A549 (cell line): ENCODE data around the gene UROC1. TPM values are rescaled to one million over a fixed set of nuclear protein-coding genes. Genes with fewer than 3 reads are reported as not detected.
"Not testable (repeated sequence)": the region's sequence is repeated elsewhere in the genome, so short reads cannot be mapped to it uniquely, and the experiment has no call there.

Experiments
- ATAC-seq, 2 experiments: fragments of 200-7000 bp in 1 of 2; fragments of >200 bp in 1 of 2; cut with Nextera tagmentation in 1 of 2; cut with Tn5 transposase in 1 of 2; 3 replicates each; pipeline versions ENCODE4 v1.8.0 to v1.9.1; 2018 to 2020; ENCODE audit warnings: mild to moderate bottlenecking in 1 of 2, moderate library complexity in 1 of 2
- CTCF ChIA-PET: fragments of 300-600 bp; sonication (Branson Sonifier 250); formaldehyde crosslinking; extraction: SDS; loops from one replicate; lab custom pipeline; 2021; ENCODE audit warnings: antibody characterized with exemption, inconsistent platforms; lab: Yijun Ruan, JAX
- POLR2A ChIA-PET: fragments of 350-600 bp; formaldehyde crosslinking; extraction: SDS; loops from one replicate; lab custom pipeline; 2021; ENCODE audit warnings: antibody characterized with exemption, inconsistent platforms; lab: Yijun Ruan, JAX
- DNase-seq, 2 experiments: peaks; one replicate each; pipeline versions ENCODE4 v3.0.0 to v3.0.0-alpha.2; 2011 to 2016; ENCODE audit warnings: low read depth in 1 of 2, low spot score in 1 of 2
- FAIRE-seq: peaks from 2 replicates; lab custom pipeline; 2011; peaks lifted over from hg19 to GRCh38; lab: Jason Lieb, UNC
- H3K27ac ChIP-seq, 2 experiments: fragments of >200 bp; sonication (Bioruptor Twin); formaldehyde crosslinking; 3 replicates each; pipeline ENCODE4 v1.5.1; 2016 to 2017
- H3K4me1 ChIP-seq: fragments of >200 bp; sonication (Bioruptor Twin); formaldehyde crosslinking; 3 replicates; pipeline ENCODE4 v1.6.1; 2016
- H3K4me2 ChIP-seq: fragments of >200 bp; sonication (Bioruptor Twin); formaldehyde crosslinking; 3 replicates; pipeline ENCODE4 v1.6.1; 2016
- H3K4me3 ChIP-seq: fragments of >200 bp; sonication (Bioruptor Twin); formaldehyde crosslinking; 3 replicates; pipeline ENCODE4 v1.5.1; 2016
- H3K9me3 ChIP-seq: fragments of >200 bp; sonication (Bioruptor Twin); formaldehyde crosslinking; 3 replicates; pipeline ENCODE4 v1.6.1; 2016
- BHLHE40 ChIP-seq: IDR thresholded peaks from 2 replicates; pipeline ENCODE4 v1.6.1; 2012; ENCODE audit warnings: low read depth, low read length, inconsistent platforms
- CBX2 ChIP-seq: fragments of 200-600 bp; sonication (generic); IDR thresholded peaks from 2 replicates; pipeline ENCODE4 v1.6.1; 2016; ENCODE audit warnings: low read depth, mild to moderate bottlenecking, borderline replicate concordance
- CHD2 ChIP-seq: fragments of 150-350 bp; IDR thresholded peaks from 2 replicates; pipeline ENCODE4 v1.6.1; 2014; ENCODE audit warnings: low read length; ENCODE audit not compliant: partially characterized antibody
- CHD4 ChIP-seq: fragments of 200-600 bp; sonication (generic); IDR thresholded peaks from 2 replicates; pipeline ENCODE4 v1.6.1; 2016; ENCODE audit warnings: antibody characterized with exemption, mild to moderate bottlenecking, borderline replicate concordance
- FOSB ChIP-seq: fragments of 250-450 bp; sonication (Bioruptor Pico); IDR thresholded peaks from 2 replicates; pipeline ENCODE4 v1.5.0; 2020; ENCODE audit warnings: mild to moderate bottlenecking, moderate library complexity
- FOSL2 ChIP-seq, 2 experiments: fragments of 450-650 bp in 1 of 2; fragments of >200 bp in 1 of 2; sonication (Bioruptor Twin) in 1 of 2; formaldehyde crosslinking; IDR thresholded peaks; 2 replicates each; pipeline versions ENCODE4 v1.5.0 to v1.6.1; 2016 to 2020; ENCODE audit warnings: mild to moderate bottlenecking in 1 of 2, moderate library complexity in 1 of 2
- FOXS1 ChIP-seq: fragments of 250-450 bp; sonication (Bioruptor Pico); IDR thresholded peaks from 2 replicates; pipeline ENCODE4 v1.5.0; 2020; ENCODE audit warnings: mild to moderate bottlenecking, moderate library complexity
- GATA3 ChIP-seq: IDR thresholded peaks from 2 replicates; pipeline ENCODE4 v1.6.1; 2012; ENCODE audit warnings: borderline replicate concordance
- HEYL ChIP-seq: fragments of 250-450 bp; sonication (Bioruptor Pico); IDR thresholded peaks from 2 replicates; pipeline ENCODE4 v1.8.0; 2021; ENCODE audit warnings: mild to moderate bottlenecking, moderate library complexity
- HOXB5 ChIP-seq: fragments of 250-450 bp; sonication (Bioruptor Pico); IDR thresholded peaks from 2 replicates; pipeline ENCODE4 v1.5.0; 2020; ENCODE audit warnings: mild to moderate bottlenecking, moderate library complexity
- KDM1A ChIP-seq: fragments of 200-600 bp; sonication (generic); IDR thresholded peaks from 2 replicates; pipeline ENCODE4 v1.6.1; 2016; ENCODE audit warnings: low read depth, mild to moderate bottlenecking
- KDM5A ChIP-seq: fragments of 200-600 bp; sonication (generic); IDR thresholded peaks from 2 replicates; pipeline ENCODE4 v1.6.1; 2016; ENCODE audit warnings: antibody characterized with exemption, mild to moderate bottlenecking
- MAFK ChIP-seq: fragments of 450-650 bp; IDR thresholded peaks from 2 replicates; pipeline ENCODE4 v1.6.1; 2014; ENCODE audit not compliant: partially characterized antibody
- MAZ ChIP-seq: fragments of 150-350 bp; IDR thresholded peaks from 2 replicates; pipeline ENCODE4 v1.6.1; 2014; ENCODE audit warnings: antibody characterized with exemption, low read depth, low read length, borderline replicate concordance
- MYC ChIP-seq: IDR thresholded peaks from 2 replicates; pipeline ENCODE4 v1.6.1; 2012; ENCODE audit warnings: mild to moderate bottlenecking, inconsistent platforms, low read length, improper control_type of control experiment, borderline replicate concordance
- NR3C1 ChIP-seq: fragments of >200 bp; sonication (Bioruptor Twin); formaldehyde crosslinking; IDR thresholded peaks from 3 replicates; pipeline ENCODE4 v1.6.1; 2017
- RAD21 ChIP-seq, 2 experiments: fragments of >200 bp in 1 of 2; sonication (Bioruptor Twin) in 1 of 2; formaldehyde crosslinking in 1 of 2; IDR thresholded peaks in 1 of 2; conservative IDR thresholded peaks in 1 of 2; 2 replicates in 1 of 2; 3 replicates in 1 of 2; pipeline ENCODE4 v1.6.1; 2012 to 2018; ENCODE audit warnings: inconsistent platforms in 1 of 2
- SMC3 ChIP-seq: fragments of >200 bp; sonication (Bioruptor Twin); formaldehyde crosslinking; IDR thresholded peaks from 3 replicates; pipeline ENCODE4 v1.6.1; 2018; ENCODE audit warnings: inconsistent platforms
- TFCP2L1 ChIP-seq: fragments of 250-450 bp; sonication (Bioruptor Pico); IDR thresholded peaks from 2 replicates; pipeline ENCODE4 v1.5.0; 2021; ENCODE audit warnings: mild to moderate bottlenecking
- TP53 ChIP-seq: fragments of 250-450 bp; sonication (Bioruptor Pico); IDR thresholded peaks from 2 replicates; pipeline ENCODE4 v1.5.0; 2021; ENCODE audit warnings: mild to moderate bottlenecking, moderate library complexity
- ZFP36 ChIP-seq: fragments of 450-650 bp; IDR thresholded peaks from 2 replicates; pipeline ENCODE4 v1.6.1; 2014; ENCODE audit warnings: borderline replicate concordance; ENCODE audit not compliant: partially characterized antibody
- ZNF302 ChIP-seq: fragments of 250-450 bp; sonication (Bioruptor Pico); IDR thresholded peaks from 2 replicates; pipeline ENCODE4 v1.9.0; 2021; ENCODE audit warnings: inconsistent platforms, mild to moderate bottlenecking, moderate library complexity
- ZSCAN20 ChIP-seq: fragments of 250-450 bp; sonication (Bioruptor Pico); IDR thresholded peaks from 2 replicates; pipeline ENCODE4 v1.8.0; 2022; ENCODE audit warnings: mild to moderate bottlenecking, moderate library complexity
- WGBS: methylation state at CpG from one replicate; pipeline ENCODE4 v1.1.6; 2017; ENCODE audit errors: missing lambda C conversion rate; 5-methylcytosine and 5-hydroxymethylcytosine counted together
- polyA plus RNA-seq, 4 experiments: library from polyadenylated mRNA; depleted of rRNA in 3 of 4; stranded (reverse); fragments of >200 nt; fragmentation: RNase III in 1 of 4; extraction: RNeasy Plus Mini Kit Qiagen cat#74134 plus additional on column Dnase treatment in 1 of 4; gene quantifications; 2 replicates in 3 of 4; 3 replicates in 1 of 4; pipeline ENCODE4 v1.2.3, GENCODE V29; 2011 to 2017
- TF ChIP-seq, protein P1 (sequence below): fragments of 450-650 bp; IDR thresholded peaks from 2 replicates; pipeline ENCODE4 v1.6.1; 2014; ENCODE audit warnings: antibody characterized with exemption
- TF ChIP-seq, protein P2 (sequence below): IDR thresholded peaks from 2 replicates; pipeline ENCODE4 v1.6.1; 2012
- TF ChIP-seq, protein P3 (sequence below): IDR thresholded peaks from 2 replicates; pipeline ENCODE4 v1.6.1; 2012; ENCODE audit warnings: low read depth, borderline replicate concordance
- TF ChIP-seq, protein P4 (sequence below): fragments of 250-450 bp; sonication (Bioruptor Pico); IDR thresholded peaks from 2 replicates; pipeline ENCODE4 v1.5.0; 2020; ENCODE audit warnings: low read depth, mild to moderate bottlenecking, moderate library complexity
- TF ChIP-seq, protein P5 (sequence below): fragments of 200-600 bp; sonication (generic); IDR thresholded peaks from 2 replicates; pipeline ENCODE4 v1.6.1; 2016; ENCODE audit warnings: antibody characterized with exemption, mild to moderate bottlenecking, moderate library complexity

UROC1 gene
- polyA plus RNA-seq, 2 of the 4 experiments (the other 2 are of a cell fraction), result not detected

DNA sequence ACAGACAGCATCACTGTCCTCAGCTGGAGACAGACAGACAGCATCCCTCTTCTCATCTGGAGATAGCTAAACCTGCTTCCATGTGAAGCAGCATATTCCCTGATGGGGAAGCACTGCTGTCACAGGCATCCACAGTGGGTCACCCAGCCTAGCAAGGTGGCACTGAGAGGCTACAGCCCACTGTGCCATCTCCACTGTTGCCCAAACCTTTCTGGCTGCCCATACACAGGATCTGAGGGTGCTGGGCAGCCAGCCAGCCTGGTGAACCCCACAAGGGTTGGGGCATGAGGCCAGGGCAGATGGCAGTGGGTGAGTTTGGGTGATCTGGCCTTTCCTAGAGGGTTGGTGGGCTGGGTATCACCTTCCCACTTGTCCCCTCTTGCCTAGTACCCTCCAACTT, 18.1 kb upstream of the UROC1 start (continued):
- TF ChIP-seq, protein P1, sequence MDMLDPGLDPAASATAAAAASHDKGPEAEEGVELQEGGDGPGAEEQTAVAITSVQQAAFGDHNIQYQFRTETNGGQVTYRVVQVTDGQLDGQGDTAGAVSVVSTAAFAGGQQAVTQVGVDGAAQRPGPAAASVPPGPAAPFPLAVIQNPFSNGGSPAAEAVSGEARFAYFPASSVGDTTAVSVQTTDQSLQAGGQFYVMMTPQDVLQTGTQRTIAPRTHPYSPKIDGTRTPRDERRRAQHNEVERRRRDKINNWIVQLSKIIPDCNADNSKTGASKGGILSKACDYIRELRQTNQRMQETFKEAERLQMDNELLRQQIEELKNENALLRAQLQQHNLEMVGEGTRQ, result no peak
- TF ChIP-seq CHD2, result no peak
- TF ChIP-seq TFCP2L1 (CRISPR knock-in tag), result no peak

DNA sequence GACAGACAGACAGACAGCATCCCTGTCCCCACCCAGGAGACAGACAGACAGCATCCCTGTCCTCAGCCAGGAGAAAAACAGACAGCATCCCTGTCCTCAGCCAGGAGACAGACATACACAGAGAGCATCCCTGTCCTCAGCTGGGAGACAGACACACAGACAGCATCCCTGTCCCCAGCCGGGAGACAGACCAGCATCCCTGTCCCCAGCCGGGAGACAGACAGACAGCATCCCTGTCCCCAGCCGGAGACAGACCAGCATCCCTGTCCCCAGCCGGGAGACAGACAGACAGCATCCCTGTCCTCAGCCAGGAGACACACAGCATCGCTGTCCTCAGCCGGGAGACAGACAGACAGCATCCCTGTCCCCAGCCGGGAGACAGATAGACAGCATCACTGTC, 17.1 kb upstream of the UROC1 start:
- H3K27ac ChIP-seq, CTCF ChIA-PET, POLR2A ChIA-PET, DNase-seq, H3K4me1 ChIP-seq, ATAC-seq, H3K4me3 ChIP-seq, H3K4me2 ChIP-seq, H3K9me3 ChIP-seq, FAIRE-seq: not testable (repeated sequence)
- 50% methylated on average over 2 of the region's 7 CpGs for WGBS

DNA sequence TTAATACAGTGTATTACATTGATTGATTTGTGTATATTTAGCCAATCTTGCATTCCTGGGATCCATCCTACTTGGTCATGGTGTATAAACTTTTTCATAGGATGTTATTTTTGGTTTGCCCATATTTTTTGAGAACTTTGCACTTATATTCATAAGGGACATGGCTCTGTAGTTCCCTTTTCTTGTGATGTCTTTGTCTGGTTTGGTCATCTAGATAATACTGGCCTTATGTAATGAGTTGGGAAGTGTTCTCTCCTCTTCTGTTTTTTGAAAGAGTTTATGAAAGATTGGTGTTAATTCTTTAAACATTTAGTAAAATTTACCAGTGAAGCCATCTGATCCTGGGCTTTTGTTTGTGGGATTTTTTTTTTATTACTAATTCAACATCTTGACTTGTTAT, 15.9 kb upstream of the UROC1 start:
- H3K4me2 ChIP-seq, result no peak overlapping the region
- H3K4me3 ChIP-seq, result no peak overlapping the region
- no peaks in the 10 kb centered on the region for H3K9me3 ChIP-seq
- FAIRE-seq, result no peak
- TF ChIP-seq TP53 (CRISPR knock-in tag) (no peak), FOXS1 (no peak), RAD21 (conservative IDR thresholded peaks at IDR 0.05 in 1 of 2, IDR thresholded peaks at IDR 0.05 in 1 of 2) (no peak), ZSCAN20 (no peak), FOSB (no peak), KDM5A (no peak), HEYL (CRISPR knock-in tag) (no peak), ZFP36 (no peak), FOSL2 (IDR thresholded peaks at IDR 0.05) (no peak), FOSL2 (CRISPR knock-in tag; IDR thresholded peaks at IDR 0.05) (no peak), KDM1A (no peak), SMC3 (no peak), GATA3 (no peak), CHD4 (no peak), MAFK (no peak), BHLHE40 (no peak), NR3C1 (no peak), HOXB5 (no peak)
- TF ChIP-seq, protein P2, sequence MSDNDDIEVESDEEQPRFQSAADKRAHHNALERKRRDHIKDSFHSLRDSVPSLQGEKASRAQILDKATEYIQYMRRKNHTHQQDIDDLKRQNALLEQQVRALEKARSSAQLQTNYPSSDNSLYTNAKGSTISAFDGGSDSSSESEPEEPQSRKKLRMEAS, result no peak
- TF ChIP-seq, protein P3, sequence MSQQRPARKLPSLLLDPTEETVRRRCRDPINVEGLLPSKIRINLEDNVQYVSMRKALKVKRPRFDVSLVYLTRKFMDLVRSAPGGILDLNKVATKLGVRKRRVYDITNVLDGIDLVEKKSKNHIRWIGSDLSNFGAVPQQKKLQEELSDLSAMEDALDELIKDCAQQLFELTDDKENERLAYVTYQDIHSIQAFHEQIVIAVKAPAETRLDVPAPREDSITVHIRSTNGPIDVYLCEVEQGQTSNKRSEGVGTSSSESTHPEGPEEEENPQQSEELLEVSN, result no peak
- TF ChIP-seq, protein P4, sequence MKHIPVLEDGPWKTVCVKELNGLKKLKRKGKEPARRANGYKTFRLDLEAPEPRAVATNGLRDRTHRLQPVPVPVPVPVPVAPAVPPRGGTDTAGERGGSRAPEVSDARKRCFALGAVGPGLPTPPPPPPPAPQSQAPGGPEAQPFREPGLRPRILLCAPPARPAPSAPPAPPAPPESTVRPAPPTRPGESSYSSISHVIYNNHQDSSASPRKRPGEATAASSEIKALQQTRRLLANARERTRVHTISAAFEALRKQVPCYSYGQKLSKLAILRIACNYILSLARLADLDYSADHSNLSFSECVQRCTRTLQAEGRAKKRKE (CRISPR knock-in tag), result no peak
- TF ChIP-seq, all 56 proteins: peak for 0
- DNase-seq, result no peak
- H3K4me1 ChIP-seq, result peaks cover 13% of the 10 kb centered on the region
- POLR2A ChIA-PET, result no interaction called here
- H3K27ac ChIP-seq, result no peak overlapping the region
- CTCF ChIA-PET, result no interaction called here
- no peak for ATAC-seq

DNA sequence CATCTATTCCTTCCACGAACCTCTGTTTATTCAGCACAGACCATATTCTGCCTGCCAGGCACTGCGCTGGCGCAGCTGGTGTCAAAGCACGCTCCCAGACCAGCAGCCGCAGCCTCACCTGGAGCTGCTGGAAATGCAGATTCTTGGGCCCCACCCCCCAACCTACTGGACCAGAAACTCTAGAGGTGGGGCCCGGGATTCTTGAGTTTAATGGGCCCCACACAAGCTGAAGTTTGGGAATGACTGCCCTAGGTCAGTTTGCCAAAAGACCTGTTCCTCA, 13.4 kb upstream of the UROC1 start:
- FAIRE-seq, result no peak
- ATAC-seq, result no peak
- TF ChIP-seq MAZ (no peak), CBX2 (no peak), ZNF302 (CRISPR knock-in tag) (no peak), KDM5A (no peak), TP53 (CRISPR knock-in tag) (no peak), CHD2 (no peak), KDM1A (no peak), MYC (no peak)
- TF ChIP-seq, protein P5, sequence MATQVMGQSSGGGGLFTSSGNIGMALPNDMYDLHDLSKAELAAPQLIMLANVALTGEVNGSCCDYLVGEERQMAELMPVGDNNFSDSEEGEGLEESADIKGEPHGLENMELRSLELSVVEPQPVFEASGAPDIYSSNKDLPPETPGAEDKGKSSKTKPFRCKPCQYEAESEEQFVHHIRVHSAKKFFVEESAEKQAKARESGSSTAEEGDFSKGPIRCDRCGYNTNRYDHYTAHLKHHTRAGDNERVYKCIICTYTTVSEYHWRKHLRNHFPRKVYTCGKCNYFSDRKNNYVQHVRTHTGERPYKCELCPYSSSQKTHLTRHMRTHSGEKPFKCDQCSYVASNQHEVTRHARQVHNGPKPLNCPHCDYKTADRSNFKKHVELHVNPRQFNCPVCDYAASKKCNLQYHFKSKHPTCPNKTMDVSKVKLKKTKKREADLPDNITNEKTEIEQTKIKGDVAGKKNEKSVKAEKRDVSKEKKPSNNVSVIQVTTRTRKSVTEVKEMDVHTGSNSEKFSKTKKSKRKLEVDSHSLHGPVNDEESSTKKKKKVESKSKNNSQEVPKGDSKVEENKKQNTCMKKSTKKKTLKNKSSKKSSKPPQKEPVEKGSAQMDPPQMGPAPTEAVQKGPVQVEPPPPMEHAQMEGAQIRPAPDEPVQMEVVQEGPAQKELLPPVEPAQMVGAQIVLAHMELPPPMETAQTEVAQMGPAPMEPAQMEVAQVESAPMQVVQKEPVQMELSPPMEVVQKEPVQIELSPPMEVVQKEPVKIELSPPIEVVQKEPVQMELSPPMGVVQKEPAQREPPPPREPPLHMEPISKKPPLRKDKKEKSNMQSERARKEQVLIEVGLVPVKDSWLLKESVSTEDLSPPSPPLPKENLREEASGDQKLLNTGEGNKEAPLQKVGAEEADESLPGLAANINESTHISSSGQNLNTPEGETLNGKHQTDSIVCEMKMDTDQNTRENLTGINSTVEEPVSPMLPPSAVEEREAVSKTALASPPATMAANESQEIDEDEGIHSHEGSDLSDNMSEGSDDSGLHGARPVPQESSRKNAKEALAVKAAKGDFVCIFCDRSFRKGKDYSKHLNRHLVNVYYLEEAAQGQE, result no peak

More for the DNA sequence above, 13.4 kb upstream of the UROC1 start:
- Histone ChIP-seq H3K4me1 (peaks cover 16% of the 10 kb centered on the region), H3K4me3 (no peak overlapping the region), H3K4me2 (no peak overlapping the region), H3K27ac (no peak overlapping the region), H3K9me3 (no peaks in the 10 kb centered on the region)
- CTCF ChIA-PET, result interaction anchor here (0.7 kb wide), 1 partner anchor 91 kb away, joined by 3 read pairs; no protein-coding TSS in a partner anchor
- 25% methylated on average over 1 of the region's 6 CpGs for WGBS
- POLR2A ChIA-PET, result no interaction called here
- no peak for DNase-seq
